ENCODE results near the gene CSNK1D.

The CSNK1D gene

GRCh38 chr17:82205720-82206508, 67.6 kb downstream of the CSNK1D start:
- H3K27me3 ChIP-seq (ENCODE audit: control insufficient read depth, insufficient read depth, low read length) = no peaks in the 10 kb centered on the region
- H3K4me2 ChIP-seq (ENCODE audit: low read length) = peak overlapping the region; percentile 55
- peak overlapping the region; percentile 72 for H2AFZ ChIP-seq
- peak overlapping the region; percentile 6 for H3K4me3 ChIP-seq (ENCODE audit: low read depth, low read length)
- TF ChIP-seq CTCF (IDR thresholded peaks at IDR 0.05) = peak; percentile 96
- H3K9me3 ChIP-seq (ENCODE audit: control insufficient read depth, low read length) = no peaks in the 10 kb centered on the region
- no peaks in the 10 kb centered on the region for H3K36me3 ChIP-seq (ENCODE audit: control insufficient read depth, insufficient read depth, low read length)
- peak overlapping the region; percentile 54 for H3K27ac ChIP-seq
- no peaks in the 10 kb centered on the region for H3K79me2 ChIP-seq
- peaks cover 18% of the 10 kb centered on the region for H3K4me1 ChIP-seq
- no peak overlapping the region for H3K9ac ChIP-seq

- Histone ChIP-seq H3K4me1 (peaks cover 18% of the 10 kb centered on the region), H3K4me2 (ENCODE audit: low read length) (no peak overlapping the region), H2AFZ (peak overlapping the region; percentile 23), H3K9me3 (ENCODE audit: control insufficient read depth, low read length) (no peaks in the 10 kb centered on the region), H3K27me3 (ENCODE audit: control insufficient read depth, insufficient read depth, low read length) (no peaks in the 10 kb centered on the region), H3K27ac (peak overlapping the region; percentile 54), H3K9ac (no peak overlapping the region), H3K36me3 (ENCODE audit: control insufficient read depth, insufficient read depth, low read length) (no peaks in the 10 kb centered on the region), H3K4me3 (ENCODE audit: low read depth, low read length) (no peak overlapping the region), H3K79me2 (no peaks in the 10 kb centered on the region)
- TF ChIP-seq CTCF (IDR thresholded peaks at IDR 0.05) = no peak
Measured at GRCh38 chr17:82204831-82205719, 68.4 kb downstream of the CSNK1D start.

GRCh38 chr17:82203920-82204319, 69.6 kb downstream of the CSNK1D start:
- no peaks in the 10 kb centered on the region for H3K79me2 ChIP-seq
- H3K27me3 ChIP-seq (ENCODE audit: control insufficient read depth, insufficient read depth, low read length) = no peaks in the 10 kb centered on the region
- no peak for TF ChIP-seq CTCF (IDR thresholded peaks at IDR 0.05)

GRCh38 chr17:82202981-82203380, 70.5 kb downstream of the CSNK1D start:
- Histone ChIP-seq H3K27ac (no peak overlapping the region), H3K9me3 (ENCODE audit: control insufficient read depth, low read length) (no peaks in the 10 kb centered on the region), H3K4me3 (ENCODE audit: low read depth, low read length) (no peak overlapping the region), H3K36me3 (ENCODE audit: control insufficient read depth, insufficient read depth, low read length) (no peaks in the 10 kb centered on the region), H2AFZ (no peak overlapping the region), H3K79me2 (peaks cover 6% of the 10 kb centered on the region), H3K27me3 (ENCODE audit: control insufficient read depth, insufficient read depth, low read length) (no peaks in the 10 kb centered on the region), H3K4me1 (peaks cover 18% of the 10 kb centered on the region), H3K9ac (no peak overlapping the region), H3K4me2 (ENCODE audit: low read length) (no peak overlapping the region)
- TF ChIP-seq CTCF (IDR thresholded peaks at IDR 0.05) = no peak

More at GRCh38 chr17:82203920-82204319, 69.6 kb downstream of the CSNK1D start:
- Histone ChIP-seq H2AFZ (no peak overlapping the region), H3K4me1 (peaks cover 18% of the 10 kb centered on the region), H3K36me3 (ENCODE audit: control insufficient read depth, insufficient read depth, low read length) (no peaks in the 10 kb centered on the region), H3K9me3 (ENCODE audit: control insufficient read depth, low read length) (no peaks in the 10 kb centered on the region), H3K4me2 (ENCODE audit: low read length) (no peak overlapping the region), H3K9ac (no peak overlapping the region), H3K27ac (no peak overlapping the region), H3K4me3 (ENCODE audit: low read depth, low read length) (no peak overlapping the region)
